Astrocyte of the spinal cord (primary cell): ENCODE results near the gene STEAP2.

ENCODE experiments used
- DNase-seq: peaks from one replicate; pipeline ENCODE4 v3.0.0; 2011; ENCODE audit warnings: low read depth, low spot score
- H3K4me3 ChIP-seq: 2 replicates; pipeline ENCODE4 v1.5.1; 2011; ENCODE audit warnings: low read depth, mild to moderate bottlenecking, low read length, moderate library complexity
- in situ Hi-C: cut with HindIII; loops from 2 replicates; pipeline ENCODE4 v1.10.0; 2017; ENCODE audit warnings: low sequenced_read_pairs
- TF ChIP-seq, protein P1 (sequence below): IDR thresholded peaks from 2 replicates; pipeline ENCODE4 v1.5.1; 2012; ENCODE audit warnings: low read depth, mild to moderate bottlenecking, low read length, inconsistent platforms

Gene STEAP2

GRCh38 chr7:90227259-90227658 is 15.7 kb downstream of the STEAP2 start:
- TF ChIP-seq, protein P1, sequence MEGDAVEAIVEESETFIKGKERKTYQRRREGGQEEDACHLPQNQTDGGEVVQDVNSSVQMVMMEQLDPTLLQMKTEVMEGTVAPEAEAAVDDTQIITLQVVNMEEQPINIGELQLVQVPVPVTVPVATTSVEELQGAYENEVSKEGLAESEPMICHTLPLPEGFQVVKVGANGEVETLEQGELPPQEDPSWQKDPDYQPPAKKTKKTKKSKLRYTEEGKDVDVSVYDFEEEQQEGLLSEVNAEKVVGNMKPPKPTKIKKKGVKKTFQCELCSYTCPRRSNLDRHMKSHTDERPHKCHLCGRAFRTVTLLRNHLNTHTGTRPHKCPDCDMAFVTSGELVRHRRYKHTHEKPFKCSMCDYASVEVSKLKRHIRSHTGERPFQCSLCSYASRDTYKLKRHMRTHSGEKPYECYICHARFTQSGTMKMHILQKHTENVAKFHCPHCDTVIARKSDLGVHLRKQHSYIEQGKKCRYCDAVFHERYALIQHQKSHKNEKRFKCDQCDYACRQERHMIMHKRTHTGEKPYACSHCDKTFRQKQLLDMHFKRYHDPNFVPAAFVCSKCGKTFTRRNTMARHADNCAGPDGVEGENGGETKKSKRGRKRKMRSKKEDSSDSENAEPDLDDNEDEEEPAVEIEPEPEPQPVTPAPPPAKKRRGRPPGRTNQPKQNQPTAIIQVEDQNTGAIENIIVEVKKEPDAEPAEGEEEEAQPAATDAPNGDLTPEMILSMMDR, result no peak
- DNase-seq, result no peak
- in situ Hi-C loops, result no loop called here
- H3K4me3 ChIP-seq, result no peak overlapping the region

GRCh38 chr7:90229682-90230081 is 18.1 kb downstream of the STEAP2 start:
- TF ChIP-seq, protein P1, result no peak
- in situ Hi-C loops, result no loop called here
- H3K4me3 ChIP-seq, result no peak overlapping the region
- DNase-seq, result no peak

GRCh38 chr7:90230834-90231233 is 19.3 kb downstream of the STEAP2 start:
- TF ChIP-seq, protein P1, result no peak
- no peak for DNase-seq
- H3K4me3 ChIP-seq, result no peak overlapping the region
- in situ Hi-C loops, result no loop called here

GRCh38 chr7:90231304-90231703 is 19.8 kb downstream of the STEAP2 start:
- DNase-seq, result no peak
- in situ Hi-C loops, result no loop called here
- no peak overlapping the region for H3K4me3 ChIP-seq
- TF ChIP-seq, protein P1, result no peak

- TF ChIP-seq, protein P1, result no peak
- in situ Hi-C loops, result no loop called here
- H3K4me3 ChIP-seq, result no peak overlapping the region
- DNase-seq, result no peak
These were observed 20.9 kb downstream of the STEAP2 start for GRCh38 chr7:90232430-90232829.

- no peak for DNase-seq
- TF ChIP-seq, protein P1, result no peak
- in situ Hi-C loops, result no loop called here
- no peak overlapping the region for H3K4me3 ChIP-seq
These were observed 22.0 kb downstream of the STEAP2 start for GRCh38 chr7:90233569-90233968.
